ENCODE results near the gene PRPF18.

Gene PRPF18

DNA sequence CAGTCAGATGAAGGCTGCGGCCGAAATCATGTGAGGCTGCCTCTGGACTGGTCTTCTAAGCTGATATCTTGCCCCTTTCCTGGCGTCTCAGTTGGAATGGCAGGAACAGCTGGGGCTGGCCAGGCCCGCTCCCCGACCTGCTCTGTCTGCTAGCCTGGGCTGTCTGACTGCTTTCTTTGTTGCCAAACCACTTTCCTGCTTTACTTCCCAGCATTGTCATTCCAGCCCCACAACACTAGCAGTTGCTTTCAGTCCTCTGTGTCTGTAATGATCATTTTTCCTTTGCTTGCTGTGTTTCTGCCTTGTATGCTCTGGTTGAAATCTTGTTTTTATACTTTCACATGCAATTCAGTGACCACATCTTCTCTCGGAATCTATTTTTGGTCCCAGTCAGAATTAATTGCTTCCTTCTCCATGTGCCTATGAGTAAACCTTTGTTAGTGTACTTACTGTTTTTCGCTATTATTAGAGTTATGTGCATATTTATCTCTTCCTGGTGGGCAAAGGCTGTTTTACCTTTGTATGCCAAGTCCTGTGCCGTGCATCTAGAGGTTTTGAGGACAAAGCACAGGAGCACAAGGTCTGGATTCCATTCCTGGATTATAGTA lies 21.6 kb downstream of the PRPF18 start:
- DNase-seq = no peak

DNA sequence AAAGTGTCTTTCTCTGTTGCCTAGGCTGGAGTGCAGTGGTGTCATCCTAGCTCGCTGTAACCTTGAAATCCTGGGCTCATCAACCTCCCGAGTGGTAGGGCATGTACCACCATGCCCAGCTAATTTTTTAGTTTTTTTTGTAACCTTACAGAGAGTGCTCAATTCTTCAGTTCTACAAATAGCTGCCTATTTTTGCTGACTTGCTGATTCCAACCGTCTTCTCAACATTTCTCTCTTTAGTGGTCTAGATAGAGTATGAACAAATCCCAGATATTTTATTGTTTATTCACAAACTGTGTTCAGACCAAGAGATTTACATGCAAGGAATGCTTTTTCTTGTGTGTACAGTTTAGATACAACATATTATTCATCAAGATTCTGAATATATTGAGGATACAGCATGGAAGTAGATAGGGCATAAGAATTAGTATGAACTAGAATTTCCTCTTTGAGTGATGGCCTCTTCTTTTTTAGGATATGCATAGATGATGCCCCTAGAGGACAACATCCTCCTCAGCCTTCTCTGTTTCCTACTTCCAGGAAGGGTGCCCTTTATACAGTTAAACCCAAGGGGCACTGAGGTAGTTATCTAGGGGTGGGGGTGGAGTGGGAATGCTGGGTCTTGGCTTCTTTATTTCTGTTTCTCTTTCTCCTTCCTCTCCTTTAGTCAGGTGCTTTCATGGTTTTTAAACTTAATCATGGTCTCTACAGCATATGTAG lies 26.0 kb downstream of the PRPF18 start:
- no peak for DNase-seq

DNA sequence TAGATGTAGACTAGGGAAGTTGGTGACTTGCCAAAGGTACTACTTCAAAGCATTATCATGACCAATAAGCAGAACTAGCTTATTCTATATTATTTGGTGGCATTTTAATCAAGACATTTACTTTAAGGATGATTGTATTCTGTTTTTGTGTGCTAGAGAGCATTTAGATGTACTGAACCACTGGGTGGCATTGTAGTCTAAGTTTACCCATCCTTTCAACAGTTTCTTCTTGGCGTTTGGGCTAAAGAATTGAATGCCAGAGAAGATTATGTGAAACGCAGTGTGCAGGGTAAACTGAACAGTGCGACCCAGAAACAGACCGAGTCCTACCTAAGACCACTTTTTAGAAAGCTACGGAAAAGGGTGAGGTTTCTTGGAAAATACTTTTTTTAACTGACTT lies 26.8 kb downstream of the PRPF18 start:
- DNase-seq = no peak

DNA sequence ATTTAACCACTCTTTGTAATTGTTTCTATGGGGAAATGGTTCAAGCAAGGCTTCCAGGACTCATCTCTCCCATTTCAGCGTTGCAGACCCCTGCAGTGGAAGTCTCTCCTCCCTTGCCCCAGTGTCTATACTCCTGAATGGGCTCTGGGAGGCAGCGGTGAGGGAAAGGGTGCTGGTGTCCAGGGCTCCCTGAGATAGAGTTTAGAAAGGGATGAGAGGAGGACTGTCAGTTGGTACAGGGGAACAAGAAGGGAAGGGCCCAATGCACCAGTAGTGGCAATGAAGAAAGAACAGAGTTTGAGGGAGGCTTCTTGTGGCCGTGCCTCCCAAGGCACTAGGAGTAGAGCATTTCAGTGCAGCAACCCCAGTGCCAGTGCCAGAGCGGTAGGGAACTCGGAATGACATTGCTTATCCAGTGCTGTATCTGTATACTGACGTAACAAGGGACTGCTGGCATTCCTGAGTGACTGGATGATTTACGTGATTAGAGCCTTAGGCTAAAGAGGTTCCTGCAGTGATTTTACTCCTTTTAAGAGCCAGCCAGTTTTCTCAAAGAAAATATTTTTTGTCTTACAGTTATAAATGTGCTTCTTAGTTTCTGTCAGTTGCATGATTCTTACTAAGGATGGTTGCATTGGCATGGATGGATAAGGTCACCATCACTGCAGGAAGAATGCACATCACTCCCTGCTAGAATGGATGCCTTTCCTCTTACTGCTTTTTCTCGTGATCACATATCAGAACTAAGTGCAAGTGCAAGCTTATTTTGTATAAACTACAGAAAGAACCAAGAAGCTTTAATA lies 28.0 kb downstream of the PRPF18 start:
- no peak for DNase-seq

DNA sequence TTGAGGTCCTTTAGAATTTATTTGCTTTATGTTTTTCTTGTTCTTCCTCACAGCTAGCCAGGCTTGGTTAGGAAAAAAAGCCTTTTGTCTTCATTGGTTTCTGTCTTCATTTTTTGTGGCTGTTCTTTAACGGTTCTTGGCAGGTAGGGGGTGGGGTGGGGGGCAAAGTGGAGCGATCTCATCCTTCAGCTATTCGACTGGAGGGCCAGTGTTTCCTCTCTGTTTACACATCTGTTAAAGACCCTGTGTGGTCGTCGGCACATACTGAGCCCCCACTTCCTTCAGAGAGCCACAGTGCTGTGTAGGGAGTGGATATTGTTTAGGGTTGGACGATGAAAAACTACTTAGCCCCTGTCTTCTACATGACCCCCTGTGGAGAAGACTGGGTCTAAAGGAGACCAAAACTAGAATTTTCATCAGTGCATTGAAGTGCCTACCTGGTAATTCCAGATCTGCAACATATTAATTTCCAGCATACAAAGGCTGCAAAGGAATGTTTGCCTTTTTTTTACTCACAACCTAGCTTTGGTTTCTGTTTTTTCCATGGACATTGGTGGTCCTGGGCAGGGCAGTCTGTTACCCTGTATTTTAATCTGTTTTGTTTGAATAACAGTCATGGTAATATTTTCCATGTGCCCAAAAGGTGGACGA lies 29.0 kb downstream of the PRPF18 start:
- no peak for DNase-seq

DNA sequence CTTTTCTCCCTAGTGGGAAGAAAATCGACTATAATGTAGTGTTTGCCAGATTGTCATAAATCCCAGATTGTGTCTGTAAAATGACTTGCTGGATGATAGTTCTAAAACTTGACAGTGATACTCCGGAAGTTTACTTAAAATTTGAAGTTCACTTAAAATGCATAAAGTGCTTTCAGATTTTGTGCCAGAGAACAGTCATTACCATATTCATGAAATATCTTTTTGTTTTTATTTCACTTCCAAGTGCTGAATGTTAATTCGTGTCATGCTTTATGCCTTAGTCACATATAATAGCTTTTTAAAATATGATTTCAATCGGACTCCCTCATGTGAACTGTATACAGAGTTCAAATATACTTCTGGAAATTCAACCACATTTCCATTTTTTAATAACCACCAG lies 30.4 kb downstream of the PRPF18 start:
- DNase-seq = no peak

DNA sequence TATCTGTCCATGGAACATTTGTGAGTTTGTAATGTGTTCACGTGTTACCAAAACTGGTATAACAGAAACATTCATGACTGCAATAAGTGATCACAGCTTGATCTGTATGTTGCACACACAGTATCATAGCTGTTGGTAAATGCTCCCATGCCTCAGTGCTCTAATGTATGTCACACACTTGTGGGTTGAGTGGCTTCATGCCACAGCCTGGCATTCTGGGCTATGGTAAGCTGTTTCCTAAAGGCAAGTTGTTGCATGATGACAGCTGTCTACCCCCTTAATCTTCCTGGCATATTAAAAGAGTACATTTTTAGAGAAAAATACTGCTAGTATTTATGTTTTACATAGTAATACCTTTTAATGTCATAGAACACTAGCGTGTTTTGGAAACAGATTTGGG lies 35.2 kb downstream of the PRPF18 start:
- DNase-seq = no peak

DNA sequence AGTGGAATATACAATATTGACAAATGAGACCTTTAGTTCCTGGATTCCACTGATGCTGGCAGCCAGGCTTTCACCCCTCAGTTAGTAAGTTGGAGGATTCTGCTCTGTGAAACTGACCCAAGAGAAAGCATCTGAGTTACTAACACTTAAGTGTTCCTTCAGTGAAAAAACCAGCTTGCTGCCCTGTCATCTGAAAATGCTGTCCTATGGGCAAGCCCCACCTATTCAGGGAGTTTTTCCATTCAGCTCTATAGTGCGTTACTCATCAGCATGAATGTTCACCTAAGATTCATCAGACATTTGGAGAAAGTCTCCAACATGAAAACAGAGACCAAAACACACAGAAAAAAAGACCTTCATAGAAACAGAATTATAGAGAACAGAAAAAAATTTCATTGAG lies 37.9 kb downstream of the PRPF18 start:
- no peak for DNase-seq

DNA sequence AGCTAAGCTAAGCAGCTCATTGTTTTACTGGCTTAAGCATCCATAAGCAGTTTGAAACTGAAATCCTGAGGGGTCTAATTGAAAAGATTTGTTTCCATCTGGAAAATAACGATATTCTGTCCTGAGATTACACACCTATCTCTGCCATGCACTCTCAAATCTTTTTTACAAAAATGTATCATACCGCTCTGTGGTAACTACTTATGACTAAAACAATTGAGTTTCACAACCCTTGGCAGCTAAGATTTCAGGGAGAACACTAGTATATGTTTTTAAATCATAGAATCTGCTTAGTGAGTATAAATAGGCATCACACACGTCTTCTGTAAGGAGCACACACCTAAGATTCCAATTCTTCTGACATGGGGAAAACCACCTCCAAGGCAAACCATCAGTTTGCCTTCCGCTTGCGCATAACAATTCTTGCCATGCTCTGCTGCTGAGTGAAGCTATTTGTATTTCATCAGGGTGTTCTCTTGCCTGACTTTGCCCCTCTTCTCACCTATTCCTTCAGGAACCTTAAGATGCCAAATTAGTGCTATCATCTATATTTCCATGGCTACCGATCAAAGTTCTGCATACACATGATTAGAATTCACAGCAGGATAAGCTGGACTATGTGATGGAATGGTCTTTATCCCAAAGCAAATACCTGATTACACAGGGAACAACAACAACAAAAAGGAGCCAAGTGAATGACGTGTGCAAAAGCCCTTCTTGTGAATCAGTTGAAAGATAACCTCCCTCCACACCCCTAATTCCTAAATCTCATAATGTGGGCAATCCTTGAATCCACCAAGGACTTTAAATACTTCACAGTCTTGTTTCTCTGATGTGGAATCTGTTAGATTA lies 40.9 kb downstream of the PRPF18 start:
- no peak for DNase-seq

DNA sequence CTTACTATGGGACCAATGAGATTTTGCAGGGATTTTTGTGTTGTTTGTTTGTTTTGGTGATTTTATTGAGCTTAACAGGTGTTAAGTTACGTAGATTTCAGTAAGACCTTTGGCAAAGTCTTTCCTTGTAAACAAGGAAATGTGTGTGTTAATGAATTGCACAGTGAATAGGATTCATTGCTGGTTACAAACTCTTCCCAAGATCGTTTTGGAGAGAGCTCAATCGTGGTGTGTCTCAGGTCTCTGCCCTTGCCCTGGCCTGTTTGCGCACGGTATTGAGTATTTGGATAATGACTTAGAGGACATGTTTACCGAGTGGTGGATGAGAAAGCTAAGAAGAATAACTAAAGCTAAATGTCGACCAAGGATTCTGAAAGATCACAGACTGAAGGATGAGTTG lies 41.9 kb downstream of the PRPF18 start:
- no peak for DNase-seq

DNA sequence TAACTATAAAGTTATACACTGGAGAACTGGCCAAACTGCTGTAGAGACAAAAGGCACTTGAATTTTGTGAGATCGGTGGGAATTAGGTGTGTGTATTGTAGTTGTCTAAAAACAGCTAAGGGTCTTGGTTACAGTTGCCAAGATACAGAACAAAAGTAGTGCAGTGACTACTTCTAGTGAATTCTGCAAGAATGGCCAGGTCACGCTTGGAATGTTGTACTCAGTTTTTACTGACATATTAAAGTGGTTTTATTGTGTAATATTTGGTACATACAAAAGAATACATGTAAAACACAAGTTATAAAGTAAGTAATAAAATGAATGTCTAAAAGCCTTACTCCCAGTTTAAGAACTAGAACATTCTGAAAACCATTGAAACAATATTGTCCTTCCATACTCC lies 42.4 kb downstream of the PRPF18 start:
- DNase-seq = no peak

DNA sequence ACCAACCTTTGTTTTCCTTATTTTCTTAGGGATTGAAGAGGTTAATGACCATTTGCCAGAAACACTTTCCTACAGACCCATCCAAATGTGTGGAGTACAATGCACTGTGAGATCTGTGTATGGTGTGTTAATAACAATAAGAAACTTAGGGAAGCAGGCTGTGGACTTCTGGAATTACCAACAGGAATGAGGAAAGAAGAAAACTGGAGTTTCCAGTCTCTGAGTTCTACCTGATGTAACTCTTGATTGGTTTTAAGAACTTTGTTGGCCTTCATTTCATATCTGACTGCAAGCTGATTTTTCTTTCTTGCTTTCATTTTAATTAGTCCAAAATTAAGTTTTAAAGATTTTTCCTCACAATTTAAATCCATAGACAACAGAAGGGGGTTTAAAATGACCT lies 43.5 kb downstream of the PRPF18 start:
- DNase-seq = no peak

DNA sequence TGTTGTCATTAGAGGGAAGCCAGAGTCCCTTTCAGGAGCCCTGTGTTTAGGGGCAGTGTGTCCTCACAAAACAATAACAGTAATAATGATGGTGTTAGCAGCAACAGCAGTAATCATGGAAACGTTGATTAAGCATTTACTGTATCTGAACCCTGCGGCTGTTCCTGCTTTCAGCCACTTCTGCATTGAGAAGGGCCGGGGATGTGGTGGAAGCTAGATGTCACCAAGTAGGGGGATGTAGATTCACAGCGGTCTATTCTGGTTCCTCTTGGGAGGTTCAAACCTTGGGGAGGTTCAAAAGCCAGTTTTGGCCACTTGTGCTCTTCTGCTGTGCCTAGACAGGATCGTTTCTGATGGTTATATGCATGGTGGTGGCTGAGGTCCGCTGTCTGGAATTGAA lies 44.8 kb downstream of the PRPF18 start:
- no peak for DNase-seq

DNA sequence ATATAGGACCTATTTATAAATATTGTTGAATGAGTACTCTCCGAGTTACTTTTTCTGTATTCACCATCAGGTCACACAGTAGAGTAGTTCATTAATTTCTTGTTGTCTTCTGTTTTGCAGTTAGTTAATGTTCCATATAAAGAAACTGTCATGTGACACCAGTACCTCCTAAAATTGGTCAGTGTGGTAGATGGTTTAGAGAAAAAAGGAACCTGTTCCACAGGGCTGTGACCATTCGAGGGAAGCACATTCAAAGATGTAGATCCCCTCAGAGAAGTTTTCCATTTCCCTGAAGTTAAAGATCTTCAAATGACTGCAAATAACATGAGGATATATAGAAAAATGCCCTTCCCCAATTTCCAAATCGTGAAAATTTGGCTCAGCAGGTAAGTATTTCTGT lies 45.7 kb downstream of the PRPF18 start:
- no peak for DNase-seq

DNA sequence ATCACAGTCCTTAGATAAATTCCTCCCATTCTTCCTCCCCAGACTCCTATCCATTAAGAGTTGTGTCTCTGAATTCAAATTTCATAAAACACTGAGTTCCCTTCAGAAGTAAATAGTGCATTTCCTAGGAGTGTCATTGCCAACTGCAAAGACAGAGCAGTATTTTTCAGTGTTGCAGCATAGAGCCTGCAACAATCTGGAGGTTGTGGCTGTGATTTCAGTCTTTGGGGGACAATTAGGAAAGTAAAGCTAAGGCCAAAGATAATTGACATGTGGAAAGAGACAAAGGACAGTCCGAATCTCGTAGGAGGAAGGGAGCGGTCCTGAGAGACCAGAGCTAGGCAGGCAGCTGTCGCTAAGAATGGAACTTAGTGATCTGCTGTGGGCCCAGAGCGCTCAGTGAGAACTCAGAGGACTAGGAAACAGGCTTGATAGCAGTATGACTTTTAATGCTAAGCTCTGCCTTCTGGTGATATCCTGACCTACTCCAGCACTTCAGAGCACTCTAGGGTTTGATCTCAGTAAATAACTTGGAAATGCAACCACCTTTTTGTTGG lies 46.2 kb downstream of the PRPF18 start:
- DNase-seq = no peak

DNA sequence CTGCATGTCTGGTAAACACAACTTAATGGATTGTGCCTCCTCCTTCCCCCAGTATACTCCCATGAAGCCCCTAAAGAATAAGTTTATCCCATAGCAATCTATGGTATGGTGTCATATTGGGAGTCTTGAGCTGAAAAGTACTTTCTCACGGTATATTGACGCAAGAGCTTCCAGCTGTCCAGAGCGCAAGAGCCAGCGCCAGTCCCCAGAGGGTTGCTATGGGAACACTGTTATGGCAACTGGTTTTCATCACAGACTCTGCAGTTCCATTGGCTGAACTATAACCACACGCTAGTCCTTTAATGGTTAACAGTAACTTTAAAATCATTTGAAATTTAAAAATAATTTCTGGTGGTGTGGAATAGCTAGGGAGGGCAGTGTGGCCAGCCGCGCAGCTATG lies 46.9 kb downstream of the PRPF18 start:
- no peak for DNase-seq

DNA sequence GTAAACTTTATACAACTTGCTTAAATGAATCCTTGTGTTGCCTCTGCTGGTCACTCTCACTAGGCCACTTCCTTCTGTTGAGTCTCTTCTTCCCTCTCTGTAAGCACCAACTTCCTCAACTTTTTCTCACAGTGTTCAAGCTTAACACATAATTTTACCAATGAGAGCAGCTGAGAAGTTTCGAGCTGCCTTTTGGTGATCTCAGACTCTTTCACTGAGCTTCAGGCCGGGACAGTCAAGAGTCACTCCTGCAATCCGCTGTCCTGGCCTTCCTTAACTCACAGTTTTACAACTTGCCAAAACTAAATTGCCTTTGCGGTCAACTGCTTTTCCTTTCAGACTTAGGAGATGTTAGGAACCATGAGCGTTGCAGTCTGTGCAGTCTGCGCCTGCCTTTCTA lies 47.4 kb downstream of the PRPF18 start:
- no peak for DNase-seq

DNA sequence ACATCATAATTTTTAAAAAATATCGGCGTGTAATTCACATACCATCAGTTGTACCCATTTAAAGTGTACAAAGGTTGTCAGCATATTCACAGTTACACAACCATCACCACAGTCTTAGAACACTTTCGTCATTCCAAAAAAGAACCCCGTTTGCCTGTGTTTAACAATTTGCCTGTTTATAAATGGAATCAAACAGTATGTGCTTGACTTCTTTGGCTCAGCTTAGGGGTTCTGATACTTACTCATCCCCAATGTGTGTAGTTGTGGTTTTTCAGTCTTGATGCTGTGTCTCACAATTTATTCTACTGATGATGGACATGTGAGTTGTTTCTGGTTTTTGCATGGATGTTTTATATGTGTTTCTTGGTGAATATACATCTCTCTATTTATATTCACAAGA lies 50.0 kb downstream of the PRPF18 start:
- DNase-seq = no peak

DNA sequence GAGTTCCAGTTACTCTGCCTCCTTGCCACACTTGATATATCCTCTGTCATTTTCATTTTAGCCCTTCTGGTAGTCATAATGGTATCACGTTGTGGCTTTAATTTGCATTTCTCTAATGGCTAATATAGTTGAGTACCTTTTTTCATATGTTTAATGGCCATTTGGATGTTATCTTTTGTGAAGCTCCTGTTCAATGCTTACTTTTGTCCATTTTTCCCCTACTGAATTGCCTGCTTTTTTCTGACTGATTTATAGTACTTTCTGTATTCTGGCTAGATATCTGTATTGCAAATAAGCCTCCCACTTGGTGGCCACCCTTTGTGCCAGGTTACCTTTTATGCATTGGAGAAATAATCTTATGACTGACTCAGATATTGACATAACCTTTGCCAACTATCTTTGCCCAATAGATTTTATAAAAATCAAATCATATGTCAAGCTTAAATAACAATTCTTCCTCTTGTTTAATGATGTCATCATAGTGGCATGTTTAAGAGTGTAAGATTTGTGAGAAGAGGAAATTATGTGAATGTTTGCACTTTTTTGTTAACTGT lies 50.6 kb downstream of the PRPF18 start:
- DNase-seq = no peak

DNA sequence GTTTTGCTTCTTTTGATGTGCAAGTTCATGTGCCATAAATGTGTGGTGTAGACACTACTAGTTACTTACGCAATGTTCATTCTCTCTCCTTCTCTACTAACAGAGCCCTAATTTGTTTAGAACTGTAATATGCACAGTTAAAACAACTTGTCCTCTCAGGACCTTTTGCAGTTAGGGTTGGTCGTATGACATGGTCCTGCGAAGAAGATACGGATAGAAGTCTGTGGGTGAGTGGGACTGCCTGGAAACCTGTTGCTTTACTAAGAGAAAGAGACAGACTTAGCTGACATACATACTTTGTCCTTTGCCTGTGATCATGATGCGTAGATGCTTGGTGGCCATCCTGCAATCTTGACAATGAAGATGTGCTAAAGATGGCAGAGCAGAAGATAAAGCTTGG lies 51.1 kb downstream of the PRPF18 start:
- no peak for DNase-seq

DNA sequence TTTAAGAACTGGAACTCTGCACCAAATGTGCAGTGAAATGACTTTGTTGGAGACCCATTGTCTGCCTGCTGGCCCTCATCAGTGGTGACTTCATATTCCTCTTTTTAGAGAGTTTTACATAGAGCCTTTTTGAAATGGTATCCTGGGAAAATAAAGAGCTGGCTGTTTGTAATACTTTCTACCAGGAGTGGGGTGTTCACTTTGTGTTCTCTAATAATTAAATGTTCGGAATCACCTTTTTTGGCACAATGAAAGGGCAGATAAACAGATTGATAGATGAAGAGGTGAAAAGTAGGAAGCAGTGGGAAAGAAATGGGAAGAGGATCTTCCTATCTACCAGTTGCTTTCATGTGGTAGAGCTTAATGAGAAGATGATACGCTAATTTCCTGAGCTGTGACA lies 55.5 kb downstream of the PRPF18 start:
- DNase-seq = no peak

DNA sequence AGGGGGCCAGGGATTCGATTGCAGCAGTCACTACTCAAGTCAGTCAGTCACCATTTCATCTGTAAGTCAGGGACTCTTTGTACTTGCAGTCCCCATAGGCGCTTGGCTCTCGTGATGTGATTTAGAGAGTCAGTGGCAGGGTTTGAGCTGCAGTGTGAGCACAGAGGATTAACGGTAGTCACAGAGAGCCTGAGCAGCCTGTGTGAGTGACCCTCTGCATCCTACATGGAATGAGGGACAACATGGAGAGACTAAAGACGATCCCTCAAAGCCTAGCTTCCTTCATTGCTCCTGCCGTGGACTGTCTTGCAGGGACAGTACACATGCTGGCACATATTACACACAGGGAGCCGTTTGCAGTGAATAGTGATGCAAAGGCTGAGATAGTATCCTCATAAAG lies 56.3 kb downstream of the PRPF18 start:
- DNase-seq = no peak
